HCT116 (cell line): ENCODE data around the gene CD69. TPM values are rescaled to one million over a fixed set of nuclear protein-coding genes. Genes with fewer than 3 reads are reported as not detected.

Experiments used
- ATAC-seq: fragments of 200-7000 bp; cut with Tn5 transposase; 2 replicates; pipeline ENCODE4 v1.9.1; 2020; ENCODE audit warnings: mild to moderate bottlenecking, moderate library complexity
- BruUV-seq: library from RNA; stranded (reverse); fragments of 400-500 nt; replicated peaks from 2 replicates; lab custom pipeline; 2021; lab: Mats Ljungman, UMichigan
- CTCF ChIA-PET: fragments of 300-600 bp; sonication (Branson Sonifier 250); formaldehyde crosslinking; loops from one replicate; lab custom pipeline; 2021; ENCODE audit warnings: antibody characterized with exemption; lab: Charles Lee
- POLR2A ChIA-PET: fragments of 300-600, 350-600 bp; sonication (Branson Sonifier 250); formaldehyde crosslinking; loops from one replicate; lab custom pipeline; 2021; ENCODE audit warnings: antibody characterized with exemption; lab: Charles Lee
- RAD21 ChIA-PET, 2 experiments: fragments of 300-600 bp; sonication (Branson Sonifier 250); formaldehyde crosslinking; loops; one replicate each; lab custom pipeline; 2023; ENCODE audit warnings: low total read pairs in 2 of 2; ENCODE audit not compliant: uncharacterized antibody in 2 of 2, unreplicated experiment in 2 of 2, low non-redundant PET in 1 of 2; lab: Charles Lee
- DNase-seq: peaks from one replicate; pipeline ENCODE4 v3.0.0-alpha.2; 2010; ENCODE audit warnings: low read depth, low spot score
- H2AFZ ChIP-seq: fragments of 200-600 bp; shearing (Covaris generic), sonication (generic); 2 replicates; pipeline ENCODE4 v1.6.1; 2017; ENCODE audit warnings: low read depth, mixed run types, mixed read lengths, antibody characterized with exemption, low read length; ENCODE audit not compliant: poor library complexity, severe bottlenecking
- H3K27ac ChIP-seq: 2 replicates; pipeline ENCODE4 v1.5.1; 2012; ENCODE audit warnings: low read depth, low read length
- H3K27me3 ChIP-seq: fragments of 200-600 bp; sonication (generic); 2 replicates; pipeline ENCODE4 v1.6.1; 2016; ENCODE audit warnings: mixed run types, low read length, mixed read lengths; ENCODE audit not compliant: insufficient read depth
- H3K36me3 ChIP-seq, 2 experiments: fragments of 200-500 bp in 1 of 2; fragments of 200-600 bp in 1 of 2; sonication (Bioruptor generic) in 1 of 2; sonication (generic) in 1 of 2; 2 replicates each; pipeline versions ENCODE4 v1.5.1 to v1.6.1; 2014 to 2016; ENCODE audit warnings: low read length in 2 of 2, inconsistent platforms in 1 of 2, mixed read lengths in 1 of 2, mixed run types in 1 of 2; ENCODE audit not compliant: insufficient read depth in 2 of 2, control insufficient read depth in 1 of 2
- H3K4me1 ChIP-seq, 2 experiments: fragments of 200-600 bp in 1 of 2; sonication (generic) in 1 of 2; 2 replicates each; pipeline versions ENCODE4 v1.5.1 to v1.6.1; 2012 to 2017; ENCODE audit warnings: low read length in 2 of 2, inconsistent platforms in 1 of 2, mild to moderate bottlenecking in 1 of 2, mixed read lengths in 1 of 2, mixed run types in 1 of 2, moderate library complexity in 1 of 2; ENCODE audit not compliant: insufficient read depth in 2 of 2, control insufficient read depth in 1 of 2
- H3K4me2 ChIP-seq: fragments of 200-600 bp; sonication (generic); 2 replicates; pipeline ENCODE4 v1.6.1; 2017; ENCODE audit warnings: mixed run types, low read length, mixed read lengths
- H3K4me3 ChIP-seq, 2 experiments: fragments of 200-600 bp in 1 of 2; sonication (generic) in 1 of 2; replicated peaks in 1 of 2; 2 replicates each; pipeline ENCODE4 v1.5.1; 2011 to 2016; ENCODE audit warnings: low read length in 2 of 2, control low read depth in 1 of 2, low read depth in 1 of 2, mild to moderate bottlenecking in 1 of 2, mixed read lengths in 1 of 2, mixed run types in 1 of 2
- H3K79me2 ChIP-seq: fragments of 200-600 bp; sonication (generic); 2 replicates; pipeline ENCODE4 v1.6.1; 2017; ENCODE audit warnings: mild to moderate bottlenecking, mixed run types, low read length, moderate library complexity, mixed read lengths; ENCODE audit not compliant: insufficient read depth
- H3K9ac ChIP-seq: fragments of 200-600 bp; sonication (generic); 2 replicates; pipeline ENCODE4 v1.6.1; 2016; ENCODE audit warnings: low read length, mixed read lengths
- H3K9me2 ChIP-seq: fragments of 200-600 bp; sonication (generic), shearing (Covaris generic); 2 replicates; pipeline ENCODE4 v1.6.1; 2017; ENCODE audit warnings: mixed run types, mild to moderate bottlenecking, moderate library complexity; ENCODE audit not compliant: insufficient read depth
- H3K9me3 ChIP-seq, 2 experiments: fragments of 200-500 bp in 1 of 2; fragments of 200-600 bp in 1 of 2; sonication (Bioruptor generic) in 1 of 2; sonication (generic) in 1 of 2; 2 replicates each; pipeline ENCODE4 v1.6.1; 2014 to 2017; ENCODE audit warnings: low read length in 2 of 2, mixed read lengths in 2 of 2, inconsistent platforms in 1 of 2, low read depth in 1 of 2, mild to moderate bottlenecking in 1 of 2, mixed run types in 1 of 2, moderate library complexity in 1 of 2; ENCODE audit not compliant: control insufficient read depth in 1 of 2, insufficient read depth in 1 of 2
- H4K20me1 ChIP-seq: fragments of 200-600 bp; sonication (generic), shearing (Covaris generic); 2 replicates; pipeline ENCODE4 v1.6.1; 2017; ENCODE audit warnings: mixed run types, mild to moderate bottlenecking, moderate library complexity; ENCODE audit not compliant: insufficient read depth
- ATF3 ChIP-seq: IDR thresholded peaks from 2 replicates; pipeline ENCODE4 v1.6.1; 2012
- CBX3 ChIP-seq: IDR thresholded peaks from 2 replicates; pipeline ENCODE4 v1.6.1; 2012; ENCODE audit warnings: low read depth
- CEBPB ChIP-seq: IDR thresholded peaks from 2 replicates; pipeline ENCODE4 v1.6.1; 2012; ENCODE audit warnings: low read depth
- ELF1 ChIP-seq: IDR thresholded peaks from 2 replicates; pipeline ENCODE4 v1.6.1; 2012; ENCODE audit warnings: low read depth, borderline replicate concordance
- EZH2phosphoT487 ChIP-seq: fragments of 200-600 bp; IDR thresholded peaks from 2 replicates; pipeline ENCODE4 v1.6.1; 2018; ENCODE audit warnings: antibody characterized with exemption, borderline replicate concordance
- FOSL1 ChIP-seq: IDR thresholded peaks from 2 replicates; pipeline ENCODE4 v1.6.1; 2012; ENCODE audit warnings: low read depth
- JUND ChIP-seq: IDR thresholded peaks from 2 replicates; pipeline ENCODE4 v1.6.1; 2012
- POLR2A ChIP-seq: IDR thresholded peaks from 2 replicates; pipeline ENCODE4 v1.7.0; 2011; ENCODE audit warnings: borderline replicate concordance; ENCODE audit not compliant: insufficient read depth, insufficient read length; ENCODE audit errors: extremely low read depth
- POLR2AphosphoS5 ChIP-seq: IDR thresholded peaks from 2 replicates; pipeline ENCODE4 v1.6.1; 2011; ENCODE audit warnings: mild to moderate bottlenecking, low read depth, low read length, moderate library complexity
- REST ChIP-seq: IDR thresholded peaks from 2 replicates; pipeline ENCODE4 v1.6.1; 2012; ENCODE audit warnings: low read depth
- SIN3A ChIP-seq: IDR thresholded peaks from 2 replicates; pipeline ENCODE4 v1.6.1; 2012; ENCODE audit warnings: low read depth
- SP1 ChIP-seq: IDR thresholded peaks from 2 replicates; pipeline ENCODE4 v1.6.1; 2012; ENCODE audit warnings: low read depth
- SRF ChIP-seq: IDR thresholded peaks from 2 replicates; pipeline ENCODE4 v1.6.1; 2012; ENCODE audit warnings: low read depth
- TCF7L2 ChIP-seq: IDR thresholded peaks from 2 replicates; pipeline ENCODE4 v1.7.0; 2011; ENCODE audit warnings: borderline replicate concordance, inconsistent platforms; ENCODE audit not compliant: insufficient read depth, insufficient read length; ENCODE audit errors: extremely low read depth
- YY1 ChIP-seq: IDR thresholded peaks from 2 replicates; pipeline ENCODE4 v1.6.1; 2011; ENCODE audit warnings: low read length, low read depth, moderate library complexity, mild to moderate bottlenecking; ENCODE audit not compliant: insufficient replicate concordance; ENCODE audit errors: extremely low read depth
- ZBTB33 ChIP-seq: IDR thresholded peaks from 2 replicates; pipeline ENCODE4 v1.6.1; 2011; ENCODE audit warnings: mild to moderate bottlenecking, low read length, moderate library complexity; ENCODE audit not compliant: insufficient replicate concordance; ENCODE audit errors: extremely low read depth
- intact Hi-C: fragments of 100-400 bp; cut with micrococcal nuclease; formaldehyde crosslinking; loops from 2 replicates; pipeline ENCODE4 v1.10.0; 2022
- total RNA-seq: library from RNA; stranded (reverse); gene quantifications from one replicate; pipeline ENCODE4 v1.2.1, GENCODE V29; 2021; ENCODE audit not compliant: unreplicated experiment

The CD69 gene
- total RNA-seq, 1 experiment from 2014 or later, result not detected

- intact Hi-C loops, result no loop called here
- CTCF ChIA-PET, result interaction anchor here (1.4 to 4.8 kb wide), 4 partner anchors 17 to 54 kb away, joined by 4 to 68 read pairs (median 10); no protein-coding TSS in a partner anchor
- POLR2A ChIA-PET, result no interaction called here
These were observed 36.3 kb upstream of the CD69 start for GRCh38 chr12:9796971-9797370.

More at GRCh38 chr12:9796971-9797370, 36.3 kb upstream of the CD69 start:
- Histone ChIP-seq H3K4me1 (no peaks in the 10 kb centered on the region), H3K9ac (no peak overlapping the region), H3K36me3 (no peaks in the 10 kb centered on the region), H3K27me3 (peaks cover 39% of the 10 kb centered on the region), H3K27ac (no peak overlapping the region), H3K4me2 (no peak overlapping the region), H4K20me1 (no peaks in the 10 kb centered on the region), H3K79me2 (no peaks in the 10 kb centered on the region), H3K4me3 (no peak overlapping the region), H3K9me3 (no peaks in the 10 kb centered on the region), H3K9me2 (no peaks in the 10 kb centered on the region), H2AFZ (no peak overlapping the region)
- TF ChIP-seq ELF1, result no peak
- TF ChIP-seq SIN3A, result no peak
- TF ChIP-seq TCF7L2, result no peak
- TF ChIP-seq REST, result no peak
- TF ChIP-seq CBX3, result no peak
- TF ChIP-seq POLR2A, result no peak
- no peak for TF ChIP-seq POLR2AphosphoS5
- TF ChIP-seq SRF, result no peak
- TF ChIP-seq SP1, result no peak
- TF ChIP-seq YY1, result no peak
- no peak for TF ChIP-seq JUND
- no peak for TF ChIP-seq FOSL1
- no peak for TF ChIP-seq CEBPB
- no peak for TF ChIP-seq ZBTB33
- no peak for TF ChIP-seq ATF3
- no peak for TF ChIP-seq EZH2phosphoT487
- no TSS peak for BruUV-seq
- RAD21 ChIA-PET, result no interaction called here
- DNase-seq (no peak), ATAC-seq (no peak)
